ENCODE results near the gene SH3TC1.

- TF ChIP-seq, protein P1, sequence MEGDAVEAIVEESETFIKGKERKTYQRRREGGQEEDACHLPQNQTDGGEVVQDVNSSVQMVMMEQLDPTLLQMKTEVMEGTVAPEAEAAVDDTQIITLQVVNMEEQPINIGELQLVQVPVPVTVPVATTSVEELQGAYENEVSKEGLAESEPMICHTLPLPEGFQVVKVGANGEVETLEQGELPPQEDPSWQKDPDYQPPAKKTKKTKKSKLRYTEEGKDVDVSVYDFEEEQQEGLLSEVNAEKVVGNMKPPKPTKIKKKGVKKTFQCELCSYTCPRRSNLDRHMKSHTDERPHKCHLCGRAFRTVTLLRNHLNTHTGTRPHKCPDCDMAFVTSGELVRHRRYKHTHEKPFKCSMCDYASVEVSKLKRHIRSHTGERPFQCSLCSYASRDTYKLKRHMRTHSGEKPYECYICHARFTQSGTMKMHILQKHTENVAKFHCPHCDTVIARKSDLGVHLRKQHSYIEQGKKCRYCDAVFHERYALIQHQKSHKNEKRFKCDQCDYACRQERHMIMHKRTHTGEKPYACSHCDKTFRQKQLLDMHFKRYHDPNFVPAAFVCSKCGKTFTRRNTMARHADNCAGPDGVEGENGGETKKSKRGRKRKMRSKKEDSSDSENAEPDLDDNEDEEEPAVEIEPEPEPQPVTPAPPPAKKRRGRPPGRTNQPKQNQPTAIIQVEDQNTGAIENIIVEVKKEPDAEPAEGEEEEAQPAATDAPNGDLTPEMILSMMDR (IDR thresholded peaks at IDR 0.05; ENCODE audit: low read depth, low read length) = no peak
- TF ChIP-seq EZH2phosphoT487 (IDR thresholded peaks at IDR 0.05; ENCODE audit: low read depth) = no peak
Observed at GRCh38 chr4:8167291-8167690, 31.8 kb upstream of the SH3TC1 start.
